Gastroesophageal sphincter (tissue), 4 donors: ENCODE measurements around the gene C19orf25. TPM values are rescaled to one million over a fixed set of nuclear protein-coding genes. Genes with fewer than 3 reads are reported as not detected.

Experiments
- ATAC-seq: fragments of 150-250 bp; one replicate; pipeline ENCODE4 v1.9.1; 2016; ENCODE audit warnings: mild to moderate bottlenecking, moderate library complexity
- H3K27ac ChIP-seq, 4 donors: fragments of 200-600 bp; sonication (generic) in 3 of 4; 1 replicate in 3 of 4; 2 replicates in 1 of 4; pipeline ENCODE4 v1.5.1; 2016 to 2019
- H3K27me3 ChIP-seq: fragments of 200-600 bp; sonication (generic); one replicate; pipeline ENCODE4 v1.5.1; 2019
- H3K36me3 ChIP-seq, 2 donors: fragments of 200-600 bp; sonication (generic); one replicate each; pipeline ENCODE4 v1.5.1; 2019; ENCODE audit warnings: control low read depth in 1 of 2
- H3K4me1 ChIP-seq, 3 donors: fragments of 200-600 bp; sonication (generic); 1 replicate in 2 of 3; 2 replicates in 1 of 3; pipeline ENCODE4 v1.5.1; 2016 to 2019; ENCODE audit warnings: control low read depth in 2 of 3
- H3K4me3 ChIP-seq, 2 donors: fragments of 200-600 bp; sonication (generic); one replicate each; pipeline ENCODE4 v1.5.1; 2019; ENCODE audit warnings: mild to moderate bottlenecking in 1 of 2, moderate library complexity in 1 of 2
- H3K9me3 ChIP-seq, 3 donors: fragments of 200-600 bp; sonication (generic); one replicate each; pipeline ENCODE4 v1.5.1; 2017 to 2019; ENCODE audit warnings: control low read depth in 2 of 3
- CTCF ChIP-seq, 4 experiments: fragments of 200-600 bp in 2 of 4; fragments of 450-650 bp in 2 of 4; sonication (generic) in 1 of 4; IDR thresholded peaks; one replicate each; pipeline ENCODE4 v1.5.1; 2017 to 2019; ENCODE audit warnings: antibody characterized with exemption in 4 of 4, mild to moderate bottlenecking in 2 of 4, moderate library complexity in 2 of 4
- EP300 ChIP-seq: sonication (generic); formaldehyde crosslinking; IDR thresholded peaks from one replicate; pipeline ENCODE4 v1.6.1; 2017; ENCODE audit warnings: antibody characterized with exemption, mild to moderate bottlenecking
- POLR2A ChIP-seq, 2 donors: fragments of 450-650 bp; IDR thresholded peaks; one replicate each; pipeline ENCODE4 v1.6.1; 2017; ENCODE audit warnings: antibody characterized with exemption in 2 of 2, mild to moderate bottlenecking in 2 of 2, moderate library complexity in 1 of 2
- POLR2AphosphoS5 ChIP-seq: sonication (generic); formaldehyde crosslinking; IDR thresholded peaks from one replicate; pipeline ENCODE4 v1.6.1; 2017; ENCODE audit warnings: antibody characterized with exemption
- WGBS, 2 donors: methylation state at CpG; one replicate each; pipeline ENCODE4 v1.1.5; 2018; ENCODE audit warnings: low coverage in 1 of 2; 5-methylcytosine and 5-hydroxymethylcytosine counted together
- total RNA-seq, 4 donors: library from RNA; depleted of rRNA; stranded (reverse); fragments of >200 nt; gene quantifications; one replicate each; pipeline ENCODE4 v1.1.0, GENCODE V29; 2016

Gene C19orf25
- total RNA-seq, 4 donors from 2014 or later = 20.6 to 40.0 (median 28.2) TPM

- H3K36me3 ChIP-seq = peaks cover 0 to 38% of the 10 kb centered on the region in 2 donors
- 60% methylated on average over 2 of the region's 31 CpGs; no CpG with 5 or more reads in 1 of the 2 donors for WGBS, 2 donors
- TF ChIP-seq EP300 = no peak
- TF ChIP-seq POLR2AphosphoS5 = no peak
- peaks cover 57% of the 10 kb centered on the region for H3K27me3 ChIP-seq
- no peak overlapping the region for H3K27ac ChIP-seq
- no peaks in the 10 kb centered on the region for H3K9me3 ChIP-seq
- peaks cover 6 to 79% (median 35%) of the 10 kb centered on the region in 3 donors for H3K4me1 ChIP-seq
- no peak overlapping the region for H3K4me3 ChIP-seq
- no peak for ATAC-seq
Observed at GRCh38 chr19:1474011-1474764, 4.8 kb downstream of the C19orf25 start.

- Histone ChIP-seq H3K27ac (no peak overlapping the region), H3K9me3 (no peaks in the 10 kb centered on the region), H3K4me3 (no peak overlapping the region), H3K36me3 (peaks cover 0 to 38% of the 10 kb centered on the region in 2 donors), H3K4me1 (peaks cover 9 to 83% (median 39%) of the 10 kb centered on the region in 3 donors), H3K27me3 (peaks cover 66% of the 10 kb centered on the region)
- 30 to 67% methylated on average over 2 of the region's 20 CpGs for WGBS, 2 donors
- TF ChIP-seq POLR2AphosphoS5 = no peak
- TF ChIP-seq EP300 = no peak
- no peak for TF ChIP-seq CTCF (IDR thresholded peaks at IDR 0.05)
- TF ChIP-seq POLR2A (IDR thresholded peaks at IDR 0.05) = no peak
- ATAC-seq = no peak
Observed at GRCh38 chr19:1473085-1473851, 5.7 kb downstream of the C19orf25 start.

- WGBS, 2 donors = 34 to 50% methylated on average over 6 to 8 of the region's 44 CpGs
Observed at GRCh38 chr19:1472231-1473084, 6.6 kb downstream of the C19orf25 start.

GRCh38 chr19:1471515-1472160 lies 7.4 kb downstream of the C19orf25 start:
- ATAC-seq = no peak
- no peak for TF ChIP-seq EP300
- TF ChIP-seq POLR2A (IDR thresholded peaks at IDR 0.05) = no peak
- TF ChIP-seq CTCF (IDR thresholded peaks at IDR 0.05) = no peak
- TF ChIP-seq POLR2AphosphoS5 = no peak
- H3K9me3 ChIP-seq = no peaks in the 10 kb centered on the region
- H3K4me1 ChIP-seq = peaks cover 14 to 86% (median 50%) of the 10 kb centered on the region in 3 donors
- no peak overlapping the region for H3K4me3 ChIP-seq
- H3K27ac ChIP-seq = no peak overlapping the region
- WGBS, 2 donors = no CpG with 5 or more reads among the region's 24 CpGs
- peaks cover 83% of the 10 kb centered on the region for H3K27me3 ChIP-seq
- peaks cover 0 to 30% of the 10 kb centered on the region in 2 donors for H3K36me3 ChIP-seq

More at GRCh38 chr19:1472231-1473084, 6.6 kb downstream of the C19orf25 start:
- Histone ChIP-seq H3K4me1 (peaks cover 12 to 83% (median 42%) of the 10 kb centered on the region in 3 donors), H3K36me3 (peaks cover 0 to 35% of the 10 kb centered on the region in 2 donors), H3K9me3 (no peaks in the 10 kb centered on the region), H3K27ac (no peak overlapping the region), H3K27me3 (peaks cover 74% of the 10 kb centered on the region), H3K4me3 (no peak overlapping the region)
- no peak for TF ChIP-seq CTCF (IDR thresholded peaks at IDR 0.05)
- no peak for TF ChIP-seq POLR2A (IDR thresholded peaks at IDR 0.05)
- TF ChIP-seq EP300 = no peak
- no peak for TF ChIP-seq POLR2AphosphoS5
- ATAC-seq = no peak
